GM23338 (cell line): Measurements from ENCODE around the gene PTPA. TPM values are rescaled to one million over a fixed set of nuclear protein-coding genes. Genes with fewer than 3 reads are reported as not detected.

Experiments used
- ATAC-seq: fragments of 200-7000 bp; cut with Tn5 transposase; 3 replicates; pipeline ENCODE4 v1.9.1; 2020
- DNase-seq: peaks from one replicate; pipeline ENCODE4 v3.0.0-alpha.2; 2015; ENCODE audit warnings: low spot score
- H2AFZ ChIP-seq: fragments of 200-600 bp; sonication (generic); 2 replicates; pipeline ENCODE4 v1.8.0; 2016; ENCODE audit warnings: antibody characterized with exemption, mild to moderate bottlenecking, moderate library complexity
- H3F3A ChIP-seq: fragments of 200-600 bp; sonication (generic); replicated peaks from 2 replicates; pipeline ENCODE4 v1.8.0; 2017; ENCODE audit warnings: antibody characterized with exemption, mixed run types, low read depth
- H3K27ac ChIP-seq: fragments of 200-600 bp; sonication (generic); 2 replicates; pipeline ENCODE4 v1.6.1; 2016; ENCODE audit warnings: low read depth
- H3K27me3 ChIP-seq: fragments of 200-600 bp; sonication (generic); 2 replicates; pipeline ENCODE4 v1.8.0; 2016; ENCODE audit warnings: mild to moderate bottlenecking, mixed run types, moderate library complexity; ENCODE audit not compliant: insufficient read depth
- H3K36me3 ChIP-seq: fragments of 200-600 bp; sonication (generic); 2 replicates; pipeline ENCODE4 v1.8.0; 2016; ENCODE audit warnings: mild to moderate bottlenecking; ENCODE audit not compliant: insufficient read depth
- H3K4me1 ChIP-seq: fragments of 200-600 bp; sonication (generic); 2 replicates; pipeline ENCODE4 v1.8.0; 2016; ENCODE audit warnings: mild to moderate bottlenecking, moderate library complexity; ENCODE audit not compliant: insufficient read depth
- H3K4me2 ChIP-seq: fragments of 200-600 bp; sonication (generic); 2 replicates; pipeline ENCODE4 v1.7.1; 2017; ENCODE audit warnings: mixed run types
- H3K4me3 ChIP-seq: fragments of 200-600 bp; sonication (generic); 2 replicates; pipeline ENCODE4 v1.6.1; 2016; ENCODE audit warnings: mixed run types
- H3K79me2 ChIP-seq: fragments of 200-600 bp; sonication (generic); replicated peaks from 2 replicates; pipeline ENCODE4 v1.8.0; 2017; ENCODE audit warnings: mild to moderate bottlenecking; ENCODE audit not compliant: insufficient read depth
- H3K9me2 ChIP-seq: fragments of 200-600 bp; sonication (generic); 2 replicates; pipeline ENCODE4 v1.8.0; 2017; ENCODE audit not compliant: insufficient read depth
- H4K20me1 ChIP-seq: fragments of 200-600 bp; sonication (generic); replicated peaks from 2 replicates; pipeline ENCODE4 v1.8.0; 2017; ENCODE audit warnings: mild to moderate bottlenecking; ENCODE audit not compliant: insufficient read depth
- H3K27ac Mint-ChIP-seq: 2 replicates; pipeline ENCODE4 v1.8.0; 2020; ENCODE audit warnings: inconsistent platforms, mild to moderate bottlenecking, moderate library complexity, mixed read lengths
- H3K27me3 Mint-ChIP-seq: 3 replicates; pipeline ENCODE4 v1.8.0; 2022; ENCODE audit warnings: low read depth, mild to moderate bottlenecking, moderate library complexity, mixed read lengths, inconsistent platforms; ENCODE audit not compliant: insufficient read depth, poor library complexity
- H3K36me3 Mint-ChIP-seq: 3 replicates; pipeline ENCODE4 v1.8.0; 2021; ENCODE audit warnings: low read depth, mild to moderate bottlenecking, inconsistent platforms, moderate library complexity, mixed read lengths
- H3K4me1 Mint-ChIP-seq: 3 replicates; pipeline ENCODE4 v1.8.0; 2020; ENCODE audit warnings: mild to moderate bottlenecking, inconsistent platforms, mixed read lengths
- H3K4me3 Mint-ChIP-seq: 3 replicates; pipeline ENCODE4 v1.8.0; 2021; ENCODE audit warnings: moderate library complexity, mild to moderate bottlenecking, inconsistent platforms, mixed read lengths
- H3K9me3 Mint-ChIP-seq: 3 replicates; pipeline ENCODE4 v1.8.0; 2020; ENCODE audit warnings: moderate library complexity, mild to moderate bottlenecking, inconsistent platforms, mixed read lengths
- CREB1 ChIP-seq: fragments of 250-450 bp; sonication (Bioruptor Pico); IDR thresholded peaks from 2 replicates; pipeline ENCODE4 v1.5.0; 2020; ENCODE audit warnings: low read depth, mild to moderate bottlenecking, moderate library complexity
- CTCF ChIP-seq, 2 experiments: fragments of 200-600 bp in 1 of 2; sonication (generic) in 1 of 2; conservative IDR thresholded peaks; 2 replicates each; pipeline versions ENCODE4 v1.5.1 to v1.6.1; 2016 to 2017; ENCODE audit warnings: antibody characterized with exemption in 2 of 2, low read depth in 2 of 2, mild to moderate bottlenecking in 2 of 2, moderate library complexity in 1 of 2
- ETS1 ChIP-seq: IDR thresholded peaks from 2 replicates; pipeline ENCODE4 v1.6.1; 2016; ENCODE audit warnings: antibody characterized with exemption
- EZH2 ChIP-seq: fragments of 200-600 bp; sonication (generic); IDR thresholded peaks from one replicate; pipeline ENCODE4 v1.8.0; 2017; ENCODE audit warnings: antibody characterized with exemption, mild to moderate bottlenecking, low read depth; ENCODE audit not compliant: unreplicated experiment
- EZH2phosphoT487 ChIP-seq: fragments of 200-600 bp; sonication (generic); IDR thresholded peaks from one replicate; pipeline ENCODE4 v1.8.1; 2018; ENCODE audit warnings: antibody characterized with exemption; ENCODE audit not compliant: unreplicated experiment
- JUNB ChIP-seq: IDR thresholded peaks from one replicate; pipeline ENCODE4 v1.6.1; 2016; ENCODE audit warnings: antibody characterized with exemption; ENCODE audit not compliant: unreplicated experiment
- NANOG ChIP-seq: IDR thresholded peaks from 2 replicates; pipeline ENCODE4 v1.6.1; 2016; ENCODE audit warnings: antibody characterized with exemption, borderline replicate concordance
- POLR2AphosphoS5 ChIP-seq: IDR thresholded peaks from 2 replicates; pipeline ENCODE4 v1.6.1; 2016; ENCODE audit warnings: antibody characterized with exemption, low read depth
- REST ChIP-seq: IDR thresholded peaks from one replicate; pipeline ENCODE4 v1.6.1; 2018; ENCODE audit warnings: antibody characterized with exemption; ENCODE audit not compliant: unreplicated experiment
- STAT1 ChIP-seq: IDR thresholded peaks from one replicate; pipeline ENCODE4 v1.6.1; 2016; ENCODE audit warnings: antibody characterized with exemption; ENCODE audit not compliant: unreplicated experiment
- ZNF114 ChIP-seq: fragments of 250-450 bp; sonication (Bioruptor Pico); IDR thresholded peaks from 2 replicates; pipeline ENCODE4 v1.5.0; 2020; ENCODE audit warnings: mild to moderate bottlenecking, moderate library complexity
- ZNF331 ChIP-seq: fragments of 250-450 bp; sonication (Bioruptor Pico); IDR thresholded peaks from 2 replicates; pipeline ENCODE4 v1.5.0; 2020; ENCODE audit warnings: low read depth, mild to moderate bottlenecking, moderate library complexity
- ZNF462 ChIP-seq: fragments of 250-450 bp; sonication (Bioruptor Pico); IDR thresholded peaks from 2 replicates; pipeline ENCODE4 v1.5.0; 2020; ENCODE audit warnings: mild to moderate bottlenecking, moderate library complexity
- polyA plus RNA-seq: library from polyadenylated mRNA; unstranded; fragments of >200 nt; fragmentation: Nextera tagmentation; extraction: Ambion mirVana; gene quantifications from 2 replicates; pipeline ENCODE4 v1.2.1, GENCODE V29; 2016
- total RNA-seq: library from RNA; depleted of rRNA; stranded (reverse); fragments of >200 nt; shearing (Covaris generic); gene quantifications from 2 replicates; pipeline ENCODE4 v1.2.3, GENCODE V29; 2014

PTPA gene
- total and polyA plus RNA-seq, 2 experiments from 2014 or later = 53.9 to 122 TPM

GRCh38 chr9:129140397-129141065 is 29.3 kb downstream of the PTPA start:
- Mint-ChIP-seq H3K36me3 (peaks cover 46% of the 10 kb centered on the region), H3K9me3 (no peaks in the 10 kb centered on the region), H3K27ac (peak overlapping the region; percentile 98), H3K4me1 (peaks cover 64% of the 10 kb centered on the region), H3K4me3 (peak overlapping the region; percentile 73), H3K27me3 (peaks cover 44% of the 10 kb centered on the region)
- peak overlapping the region; percentile 86 for H3K4me2 ChIP-seq
- peaks cover 6% of the 10 kb centered on the region for H3F3A ChIP-seq
- H3K79me2 ChIP-seq = peaks cover 8% of the 10 kb centered on the region
- no peaks in the 10 kb centered on the region for H3K9me2 ChIP-seq
- peaks cover 47% of the 10 kb centered on the region for H3K4me1 ChIP-seq
- H3K4me3 ChIP-seq = peak overlapping the region; percentile 57
- ATAC-seq = peak; percentile 29
- DNase-seq = peak; percentile 50
- peaks cover 6% of the 10 kb centered on the region for H3K36me3 ChIP-seq
- no peak overlapping the region for H2AFZ ChIP-seq
- no peaks in the 10 kb centered on the region for H4K20me1 ChIP-seq
- H3K27me3 ChIP-seq = no peaks in the 10 kb centered on the region
- H3K27ac ChIP-seq = peak overlapping the region; percentile 100
- TF ChIP-seq EZH2phosphoT487 = no peak
- no peak for TF ChIP-seq REST
- TF ChIP-seq EZH2 = no peak
- TF ChIP-seq ETS1 = no peak
- TF ChIP-seq CTCF (conservative IDR thresholded peaks at IDR 0.05; ENCODE audit: low read depth in 2 of 2) = no peak
- no peak for TF ChIP-seq ZNF331
- TF ChIP-seq POLR2AphosphoS5 = no peak
- TF ChIP-seq CREB1 (CRISPR knock-in tag) = no peak
- TF ChIP-seq ZNF462 (CRISPR knock-in tag) = no peak
- no peak for TF ChIP-seq NANOG
- no peak for TF ChIP-seq STAT1
- TF ChIP-seq ZNF114 (CRISPR knock-in tag) = no peak
- no peak for TF ChIP-seq JUNB
